WTC11 (cell line): ENCODE data around the gene AADACL4. TPM values are rescaled to one million over a fixed set of nuclear protein-coding genes. Genes with fewer than 3 reads are reported as not detected.

Experiments used
- ATAC-seq: fragments of 200-7000 bp; cut with Tn5 transposase; 2 replicates; pipeline ENCODE4 v1.10.0; 2021; ENCODE audit warnings: mild to moderate bottlenecking, moderate library complexity
- CTCF ChIA-PET: fragments of 300-600 bp; sonication (Branson Sonifier 250); formaldehyde crosslinking; loops from one replicate; lab custom pipeline; 2021; ENCODE audit warnings: antibody characterized with exemption; lab: Charles Lee
- POLR2A ChIA-PET: fragments of 350-600 bp; sonication (Branson Sonifier 250); formaldehyde crosslinking; loops from one replicate; lab custom pipeline; 2021; ENCODE audit warnings: antibody characterized with exemption; lab: Charles Lee
- DNase-seq: peaks from one replicate; pipeline ENCODE4 v3.0.0; 2021; ENCODE audit warnings: low spot score
- H3K27ac Mint-ChIP-seq: 2 replicates; pipeline ENCODE4 v1.8.0; 2021; ENCODE audit warnings: mixed read lengths
- H3K27me3 Mint-ChIP-seq: 2 replicates; pipeline ENCODE4 v1.8.0; 2021; ENCODE audit warnings: low read depth, mild to moderate bottlenecking, moderate library complexity, mixed read lengths
- H3K36me3 Mint-ChIP-seq: 2 replicates; pipeline ENCODE4 v1.8.0; 2021; ENCODE audit warnings: mixed read lengths
- H3K4me1 Mint-ChIP-seq: 2 replicates; pipeline ENCODE4 v1.8.0; 2022; ENCODE audit warnings: mixed read lengths
- H3K4me3 Mint-ChIP-seq: 2 replicates; pipeline ENCODE4 v1.8.0; 2021; ENCODE audit warnings: mild to moderate bottlenecking, moderate library complexity, mixed read lengths
- H3K9me3 Mint-ChIP-seq: 2 replicates; pipeline ENCODE4 v1.8.0; 2021; ENCODE audit warnings: mixed read lengths
- CDX4 ChIP-seq: fragments of 250-450 bp; sonication (Bioruptor Pico); IDR thresholded peaks from 2 replicates; pipeline ENCODE4 v1.9.0; 2021; ENCODE audit warnings: moderate library complexity, mild to moderate bottlenecking, inconsistent platforms, borderline replicate concordance
- ELF4 ChIP-seq: sonication (generic); formaldehyde crosslinking; IDR thresholded peaks from 2 replicates; pipeline ENCODE4 v1.8.1; 2022; ENCODE audit warnings: low read depth, mild to moderate bottlenecking, moderate library complexity, missing genetic modification reagents
- JAZF1 ChIP-seq: fragments of 250-450 bp; sonication (Bioruptor Pico); IDR thresholded peaks from 2 replicates; pipeline ENCODE4 v1.9.0; 2021; ENCODE audit warnings: moderate library complexity, mild to moderate bottlenecking, inconsistent platforms
- MXD4 ChIP-seq: fragments of 250-450 bp; sonication (Bioruptor Pico); IDR thresholded peaks from 2 replicates; pipeline ENCODE4 v1.8.0; 2021; ENCODE audit warnings: mild to moderate bottlenecking, moderate library complexity, borderline replicate concordance
- NR2C2 ChIP-seq: sonication (generic); formaldehyde crosslinking; IDR thresholded peaks from 2 replicates; pipeline ENCODE4 v1.8.0; 2022; ENCODE audit warnings: mild to moderate bottlenecking, missing genetic modification reagents
- OVOL2 ChIP-seq: fragments of 250-450 bp; sonication (Bioruptor Pico); IDR thresholded peaks from 2 replicates; pipeline ENCODE4 v1.9.0; 2021; ENCODE audit warnings: mild to moderate bottlenecking, borderline replicate concordance
- SOX15 ChIP-seq: fragments of 250-450 bp; sonication (Bioruptor Pico); IDR thresholded peaks from 2 replicates; pipeline ENCODE4 v1.9.0; 2021; ENCODE audit warnings: mild to moderate bottlenecking
- TCF7 ChIP-seq: sonication (generic); formaldehyde crosslinking; IDR thresholded peaks from 2 replicates; pipeline ENCODE4 v1.8.0; 2022; ENCODE audit warnings: mild to moderate bottlenecking, low read depth, missing genetic modification reagents, moderate library complexity
- TEAD4 ChIP-seq: sonication (generic); formaldehyde crosslinking; IDR thresholded peaks from 2 replicates; pipeline ENCODE4 v1.8.0; 2022; ENCODE audit warnings: mild to moderate bottlenecking, missing genetic modification reagents
- ZMAT4 ChIP-seq: fragments of 250-450 bp; sonication (Bioruptor Pico); IDR thresholded peaks from 2 replicates; pipeline ENCODE4 v1.9.0; 2021; ENCODE audit warnings: mild to moderate bottlenecking
- ZNF232 ChIP-seq: sonication (generic); formaldehyde crosslinking; IDR thresholded peaks from 2 replicates; pipeline ENCODE4 v1.8.0; 2022; ENCODE audit warnings: mild to moderate bottlenecking, missing genetic modification reagents
- ZNF416 ChIP-seq: fragments of 250-450 bp; sonication (Bioruptor Pico); IDR thresholded peaks from 2 replicates; pipeline ENCODE4 v1.9.0; 2021; ENCODE audit warnings: mild to moderate bottlenecking, inconsistent platforms
- ZNF423 ChIP-seq: fragments of 250-450 bp; sonication (Bioruptor Pico); IDR thresholded peaks from 2 replicates; pipeline ENCODE4 v2.1.2; 2022; ENCODE audit warnings: mild to moderate bottlenecking, moderate library complexity
- ZSCAN18 ChIP-seq: fragments of 250-450 bp; sonication (Bioruptor Pico); IDR thresholded peaks from 2 replicates; pipeline ENCODE4 v2.1.2; 2022; ENCODE audit warnings: mild to moderate bottlenecking, moderate library complexity
- total RNA-seq: library from RNA; stranded (reverse); gene quantifications from 3 replicates; pipeline ENCODE4 v1.2.3, GENCODE V29; 2021
- TF ChIP-seq, protein P1 (sequence below): fragments of 200-600 bp; IDR thresholded peaks from 2 replicates; pipeline ENCODE4 v1.8.0; 2022; ENCODE audit warnings: antibody characterized with exemption
- TF ChIP-seq, protein P2 (sequence below): sonication (generic); formaldehyde crosslinking; IDR thresholded peaks from 2 replicates; pipeline ENCODE4 v1.8.1; 2022; ENCODE audit warnings: mild to moderate bottlenecking, missing genetic modification reagents, moderate library complexity, borderline replicate concordance
- TF ChIP-seq, protein P3 (sequence below): sonication (generic); formaldehyde crosslinking; IDR thresholded peaks from 2 replicates; pipeline ENCODE4 v1.8.1; 2022; ENCODE audit warnings: missing genetic modification reagents, borderline replicate concordance
- TF ChIP-seq, protein P4 (sequence below): sonication (generic); formaldehyde crosslinking; IDR thresholded peaks from 2 replicates; pipeline ENCODE4 v1.8.1; 2022; ENCODE audit warnings: low read depth, mild to moderate bottlenecking, moderate library complexity, missing genetic modification reagents, borderline replicate concordance

Gene AADACL4
- total RNA-seq, 1 experiment from 2014 or later, result 0.11 TPM

- H3K9me3 Mint-ChIP-seq, result peaks cover 38% of the 10 kb centered on the region
- peaks cover 37% of the 10 kb centered on the region for H3K4me1 Mint-ChIP-seq
- no peak overlapping the region for H3K4me3 Mint-ChIP-seq
- ChIA-PET CTCF (interaction anchor here (1.0 to 3.0 kb wide), 4 partner anchors 13 to 132 kb away, joined by 3 to 14 read pairs (median 6); no protein-coding TSS in a partner anchor), POLR2A (no interaction called here)
- DNase-seq (peak; percentile 40), ATAC-seq (peak; percentile 86)
- TF ChIP-seq ZNF423 (CRISPR knock-in tag) (peak; percentile 79), TEAD4 (CRISPR knock-in tag) (peak; percentile 76; the same call in 1 of the 2 replicates)
- TF ChIP-seq, protein P1, sequence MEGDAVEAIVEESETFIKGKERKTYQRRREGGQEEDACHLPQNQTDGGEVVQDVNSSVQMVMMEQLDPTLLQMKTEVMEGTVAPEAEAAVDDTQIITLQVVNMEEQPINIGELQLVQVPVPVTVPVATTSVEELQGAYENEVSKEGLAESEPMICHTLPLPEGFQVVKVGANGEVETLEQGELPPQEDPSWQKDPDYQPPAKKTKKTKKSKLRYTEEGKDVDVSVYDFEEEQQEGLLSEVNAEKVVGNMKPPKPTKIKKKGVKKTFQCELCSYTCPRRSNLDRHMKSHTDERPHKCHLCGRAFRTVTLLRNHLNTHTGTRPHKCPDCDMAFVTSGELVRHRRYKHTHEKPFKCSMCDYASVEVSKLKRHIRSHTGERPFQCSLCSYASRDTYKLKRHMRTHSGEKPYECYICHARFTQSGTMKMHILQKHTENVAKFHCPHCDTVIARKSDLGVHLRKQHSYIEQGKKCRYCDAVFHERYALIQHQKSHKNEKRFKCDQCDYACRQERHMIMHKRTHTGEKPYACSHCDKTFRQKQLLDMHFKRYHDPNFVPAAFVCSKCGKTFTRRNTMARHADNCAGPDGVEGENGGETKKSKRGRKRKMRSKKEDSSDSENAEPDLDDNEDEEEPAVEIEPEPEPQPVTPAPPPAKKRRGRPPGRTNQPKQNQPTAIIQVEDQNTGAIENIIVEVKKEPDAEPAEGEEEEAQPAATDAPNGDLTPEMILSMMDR, result no peak
- H3K36me3 Mint-ChIP-seq, result peaks cover 26% of the 10 kb centered on the region
- peaks cover 12% of the 10 kb centered on the region; the same call in 1 of the 2 replicates for H3K27me3 Mint-ChIP-seq
- peak overlapping the region; percentile 95 for H3K27ac Mint-ChIP-seq
These were observed 7.6 kb upstream of the AADACL4 start for GRCh38 chr1:12636098-12636950.

DNA sequence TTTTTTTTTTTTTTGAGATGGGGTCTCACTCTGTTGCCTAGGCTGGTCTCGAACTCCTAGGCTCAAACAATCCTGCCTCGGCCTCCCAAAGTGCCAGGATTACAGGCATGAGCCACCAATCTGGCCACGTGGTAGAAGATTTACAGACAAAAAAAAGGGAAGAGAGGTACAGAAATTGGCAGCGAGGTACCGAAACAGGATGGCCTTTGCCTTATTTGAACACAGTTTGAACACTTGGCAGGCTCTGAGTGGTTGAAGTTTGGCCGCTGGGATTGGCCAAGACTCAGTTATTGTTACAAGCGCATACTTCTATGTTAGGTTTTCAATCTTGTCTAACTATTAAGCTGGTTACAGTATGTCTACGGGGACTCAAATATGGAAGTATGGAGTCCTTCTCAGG is 6.2 kb upstream of the AADACL4 start:
- Mint-ChIP-seq H3K36me3 (peaks cover 35% of the 10 kb centered on the region), H3K9me3 (peaks cover 47% of the 10 kb centered on the region), H3K27me3 (peaks cover 16% of the 10 kb centered on the region; the same call in 1 of the 2 replicates), H3K4me3 (no peak overlapping the region), H3K27ac (no peak overlapping the region), H3K4me1 (peaks cover 24% of the 10 kb centered on the region)
- TF ChIP-seq, protein P2, sequence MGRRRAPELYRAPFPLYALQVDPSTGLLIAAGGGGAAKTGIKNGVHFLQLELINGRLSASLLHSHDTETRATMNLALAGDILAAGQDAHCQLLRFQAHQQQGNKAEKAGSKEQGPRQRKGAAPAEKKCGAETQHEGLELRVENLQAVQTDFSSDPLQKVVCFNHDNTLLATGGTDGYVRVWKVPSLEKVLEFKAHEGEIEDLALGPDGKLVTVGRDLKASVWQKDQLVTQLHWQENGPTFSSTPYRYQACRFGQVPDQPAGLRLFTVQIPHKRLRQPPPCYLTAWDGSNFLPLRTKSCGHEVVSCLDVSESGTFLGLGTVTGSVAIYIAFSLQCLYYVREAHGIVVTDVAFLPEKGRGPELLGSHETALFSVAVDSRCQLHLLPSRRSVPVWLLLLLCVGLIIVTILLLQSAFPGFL (CRISPR knock-in tag), result no peak
- TF ChIP-seq, protein P3, sequence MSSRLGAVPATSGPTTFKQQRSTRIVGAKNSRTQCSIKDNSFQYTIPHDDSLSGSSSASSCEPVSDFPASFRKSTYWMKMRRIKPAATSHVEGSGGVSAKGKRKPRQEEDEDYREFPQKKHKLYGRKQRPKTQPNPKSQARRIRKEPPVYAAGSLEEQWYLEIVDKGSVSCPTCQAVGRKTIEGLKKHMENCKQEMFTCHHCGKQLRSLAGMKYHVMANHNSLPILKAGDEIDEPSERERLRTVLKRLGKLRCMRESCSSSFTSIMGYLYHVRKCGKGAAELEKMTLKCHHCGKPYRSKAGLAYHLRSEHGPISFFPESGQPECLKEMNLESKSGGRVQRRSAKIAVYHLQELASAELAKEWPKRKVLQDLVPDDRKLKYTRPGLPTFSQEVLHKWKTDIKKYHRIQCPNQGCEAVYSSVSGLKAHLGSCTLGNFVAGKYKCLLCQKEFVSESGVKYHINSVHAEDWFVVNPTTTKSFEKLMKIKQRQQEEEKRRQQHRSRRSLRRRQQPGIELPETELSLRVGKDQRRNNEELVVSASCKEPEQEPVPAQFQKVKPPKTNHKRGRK (CRISPR knock-in tag), result no peak
- DNase-seq (no peak), ATAC-seq (no peak)
- ChIA-PET CTCF (interaction anchor here (1.4 kb wide), 1 partner anchor 21 kb away, joined by 5 read pairs; no protein-coding TSS in a partner anchor), POLR2A (no interaction called here)

- CTCF ChIA-PET, result no interaction called here
- no peak for DNase-seq
These were observed 3.5 kb upstream of the AADACL4 start for GRCh38 chr1:12640237-12640957.

More at GRCh38 chr1:12640237-12640957, 3.5 kb upstream of the AADACL4 start:
- H3K4me3 Mint-ChIP-seq, result no peak overlapping the region
- POLR2A ChIA-PET, result interaction anchor here (1.0 kb wide), 1 partner anchor 11 kb away, joined by 3 read pairs; no protein-coding TSS in a partner anchor
- TF ChIP-seq ZMAT4 (no peak), ZNF416 (CRISPR knock-in tag) (no peak), ZSCAN18 (no peak), TCF7 (CRISPR knock-in tag) (no peak), JAZF1 (CRISPR knock-in tag) (no peak), ZNF232 (CRISPR knock-in tag) (no peak), CDX4 (CRISPR knock-in tag) (no peak), SOX15 (no peak), OVOL2 (CRISPR knock-in tag) (no peak), MXD4 (CRISPR knock-in tag) (no peak), NR2C2 (CRISPR knock-in tag) (no peak), ELF4 (CRISPR knock-in tag) (no peak)
- TF ChIP-seq, protein P4, sequence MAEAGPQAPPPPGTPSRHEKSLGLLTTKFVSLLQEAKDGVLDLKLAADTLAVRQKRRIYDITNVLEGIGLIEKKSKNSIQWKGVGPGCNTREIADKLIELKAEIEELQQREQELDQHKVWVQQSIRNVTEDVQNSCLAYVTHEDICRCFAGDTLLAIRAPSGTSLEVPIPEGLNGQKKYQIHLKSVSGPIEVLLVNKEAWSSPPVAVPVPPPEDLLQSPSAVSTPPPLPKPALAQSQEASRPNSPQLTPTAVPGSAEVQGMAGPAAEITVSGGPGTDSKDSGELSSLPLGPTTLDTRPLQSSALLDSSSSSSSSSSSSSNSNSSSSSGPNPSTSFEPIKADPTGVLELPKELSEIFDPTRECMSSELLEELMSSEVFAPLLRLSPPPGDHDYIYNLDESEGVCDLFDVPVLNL (CRISPR knock-in tag), result no peak
- TF ChIP-seq, all 79 proteins: peak for 0
- no peak overlapping the region for H3K27ac Mint-ChIP-seq
- no peak for ATAC-seq
- peaks cover 18% of the 10 kb centered on the region for H3K4me1 Mint-ChIP-seq
- H3K9me3 Mint-ChIP-seq, result peaks cover 51% of the 10 kb centered on the region
- peaks cover 21% of the 10 kb centered on the region for H3K27me3 Mint-ChIP-seq
- H3K36me3 Mint-ChIP-seq, result peaks cover 39% of the 10 kb centered on the region
